ENCODE measurements around the gene HCFC1.

- TF ChIP-seq POLR2AphosphoS5 (IDR thresholded peaks at IDR 0.05; ENCODE audit: low read depth, low read length) = no peak
- no peak for TF ChIP-seq POLR2A (IDR thresholded peaks at IDR 0.05; ENCODE audit: low read depth, low read length)
- TF ChIP-seq TAF1 (IDR thresholded peaks at IDR 0.05; ENCODE audit: borderline replicate concordance, low read depth, low read length) = no peak
Measured at GRCh38 chrX:153907456-153907855, 64.2 kb downstream of the HCFC1 start.
